GM18508 (cell line): ENCODE measurements around the gene RNH1.
"Not testable (repeated sequence)": the region's sequence is repeated elsewhere in the genome, so short reads cannot be mapped to it uniquely, and the experiment has no call there.

ENCODE experiments used
- ATAC-seq: cut with Tn5 transposase; IDR thresholded peaks from one replicate; pipeline ENCODE4 v1.9.1; 2021; ENCODE audit warnings: moderate number of reproducible peaks; ENCODE audit not compliant: insufficient read depth, unreplicated experiment

Gene RNH1

DNA sequence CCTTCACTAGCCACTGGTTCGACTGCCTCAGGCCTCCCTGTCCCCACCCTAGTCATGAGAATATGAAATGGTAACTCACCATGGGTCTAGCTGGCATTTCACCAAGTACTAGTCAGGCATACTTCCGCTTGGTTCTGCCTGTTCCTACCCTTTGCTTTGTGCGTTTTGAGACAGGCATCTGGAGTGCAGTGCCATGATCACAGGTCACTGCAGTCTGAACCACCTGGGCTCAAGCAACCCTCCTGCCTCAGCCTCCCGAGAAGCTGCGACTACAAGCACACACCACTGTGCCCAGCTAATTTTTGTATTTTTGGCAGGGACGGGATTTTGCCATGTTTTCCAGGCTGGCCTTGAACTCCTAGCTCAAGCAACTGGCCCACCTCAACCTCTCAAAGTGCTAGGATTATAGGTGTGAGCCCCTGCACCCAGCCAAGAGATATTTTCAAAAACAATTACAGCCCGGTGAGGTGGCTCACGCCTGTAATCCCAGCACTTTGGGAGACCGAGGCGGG lies 14.2 kb upstream of the RNH1 start:
- ATAC-seq: no peak

DNA sequence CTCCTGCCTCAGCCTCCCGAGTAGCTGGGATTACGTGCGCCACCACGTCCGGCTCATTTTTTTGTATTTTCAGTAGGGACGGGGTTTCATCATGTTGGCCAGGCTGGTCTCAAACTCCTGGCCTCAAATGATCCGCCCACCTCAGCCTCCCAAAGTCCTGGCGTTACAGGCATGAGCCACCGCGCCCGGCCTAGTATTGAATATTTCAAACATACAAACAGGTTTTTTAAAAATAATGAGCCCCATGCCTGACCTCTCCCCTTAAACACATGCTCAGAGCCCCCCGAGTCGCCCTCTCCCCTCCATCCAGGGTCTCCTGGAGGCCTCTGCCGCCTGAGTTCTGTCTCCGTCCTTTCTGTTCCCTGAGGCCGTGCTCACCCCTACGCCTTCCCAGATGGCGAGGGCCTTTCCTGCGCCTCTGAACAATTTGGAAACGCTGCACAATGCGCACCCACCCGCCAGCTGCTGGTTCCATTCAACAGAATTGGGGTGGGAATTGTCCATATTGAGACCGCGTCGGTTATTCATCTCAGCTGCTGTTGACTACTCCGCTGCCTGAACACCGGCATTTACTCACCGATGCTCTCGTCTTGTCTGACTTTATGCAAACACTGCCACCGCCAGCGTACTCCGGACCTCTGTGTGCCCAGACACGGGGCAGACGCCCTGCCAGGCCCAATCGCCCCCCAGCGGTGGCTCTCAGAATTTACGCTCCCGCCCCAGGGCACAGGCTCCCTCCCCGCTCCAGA lies 13.6 kb upstream of the RNH1 start:
- no peak for ATAC-seq

DNA sequence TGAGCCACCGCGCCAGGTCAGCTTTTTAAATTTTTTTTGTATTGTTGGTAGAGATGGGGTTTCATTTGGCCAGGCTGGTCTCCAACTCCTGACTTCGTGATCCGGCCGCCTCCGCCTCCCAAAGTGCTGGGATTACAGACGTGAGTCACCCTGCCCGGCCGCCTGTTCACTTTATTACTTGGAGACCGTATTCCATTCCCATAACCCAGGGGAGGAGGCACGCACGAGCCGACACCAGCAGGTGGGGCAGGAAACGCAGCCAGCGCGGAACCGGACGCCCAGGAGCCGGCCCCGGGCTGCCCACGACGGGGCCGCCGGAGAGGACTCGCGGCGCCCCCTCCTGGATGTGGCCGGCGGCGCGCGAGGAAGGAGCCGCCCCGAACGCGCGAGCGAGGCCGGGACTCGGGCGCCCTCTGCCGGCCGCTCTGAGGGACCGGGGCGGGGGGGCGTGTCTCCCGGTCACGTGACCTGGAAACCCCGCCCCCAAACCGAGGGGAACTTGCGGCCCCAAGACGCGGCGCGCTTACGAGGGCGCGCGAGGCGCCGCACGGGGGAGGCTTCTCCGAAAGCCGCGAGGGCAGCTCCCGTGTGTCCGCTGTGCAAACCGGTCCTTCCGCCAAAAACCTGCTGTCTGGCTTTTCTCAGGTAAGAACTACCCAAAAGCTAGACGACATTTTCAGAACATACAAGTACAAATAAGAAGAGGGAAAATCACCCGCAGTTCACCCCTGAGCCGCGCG lies 11.6 kb upstream of the RNH1 start:
- ATAC-seq: no peak

DNA sequence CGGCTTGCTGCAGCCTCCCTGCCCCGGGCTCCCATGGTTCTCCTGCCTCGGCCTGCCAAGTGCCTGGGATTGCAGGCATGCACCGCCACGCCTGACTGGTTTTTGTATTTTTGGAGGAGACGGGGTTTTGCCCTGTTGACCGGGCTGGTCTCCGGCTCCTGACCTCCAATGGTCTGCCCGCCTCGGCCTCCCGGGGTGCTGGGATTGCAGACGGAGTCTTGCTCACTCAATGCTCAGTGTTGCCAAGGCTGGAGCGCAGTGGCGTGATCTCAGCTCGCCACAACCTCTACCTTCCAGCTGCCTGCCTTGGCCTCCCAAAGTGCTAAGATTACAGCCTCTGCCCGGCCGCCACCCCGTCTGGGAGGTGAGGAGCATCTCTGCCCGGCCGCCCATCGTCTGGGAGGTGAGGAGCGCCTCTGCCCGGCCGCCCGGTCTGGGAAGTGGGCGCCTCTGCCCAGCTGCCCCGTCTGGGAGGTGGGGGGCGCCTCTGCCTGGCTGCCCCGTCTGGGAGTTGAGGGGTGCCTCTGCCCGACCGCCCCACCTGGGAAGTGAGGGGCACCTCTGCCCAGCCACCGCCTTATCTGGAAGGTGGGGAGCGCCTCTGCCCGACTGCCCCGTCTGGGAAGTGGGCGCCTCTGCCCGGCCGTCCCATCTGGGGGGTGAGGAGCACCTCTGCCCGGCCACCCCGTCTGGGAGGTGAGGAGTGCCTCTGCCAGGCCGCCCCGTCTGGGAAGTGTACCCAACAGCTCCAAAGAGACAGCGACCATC lies 10.1 kb upstream of the RNH1 start:
- ATAC-seq: not testable (repeated sequence)

DNA sequence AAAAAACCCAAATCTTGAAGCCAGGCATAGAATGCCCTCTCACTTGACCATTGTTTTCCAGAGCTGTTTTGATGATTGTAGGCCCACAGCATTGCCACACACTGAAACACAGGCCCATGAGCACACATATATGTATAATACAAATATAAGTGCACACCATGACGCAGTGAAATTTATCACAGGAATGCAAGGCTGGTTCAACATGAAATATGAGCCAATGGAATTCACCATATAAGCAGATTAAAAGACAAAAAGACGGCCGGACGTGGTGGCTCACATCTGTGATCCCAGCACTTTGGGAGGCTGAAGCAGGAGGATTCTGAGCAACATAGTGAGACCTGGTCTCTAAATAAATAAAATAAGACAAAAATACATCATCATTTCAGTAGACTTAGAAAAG lies 9.4 kb upstream of the RNH1 start:
- ATAC-seq: no peak

DNA sequence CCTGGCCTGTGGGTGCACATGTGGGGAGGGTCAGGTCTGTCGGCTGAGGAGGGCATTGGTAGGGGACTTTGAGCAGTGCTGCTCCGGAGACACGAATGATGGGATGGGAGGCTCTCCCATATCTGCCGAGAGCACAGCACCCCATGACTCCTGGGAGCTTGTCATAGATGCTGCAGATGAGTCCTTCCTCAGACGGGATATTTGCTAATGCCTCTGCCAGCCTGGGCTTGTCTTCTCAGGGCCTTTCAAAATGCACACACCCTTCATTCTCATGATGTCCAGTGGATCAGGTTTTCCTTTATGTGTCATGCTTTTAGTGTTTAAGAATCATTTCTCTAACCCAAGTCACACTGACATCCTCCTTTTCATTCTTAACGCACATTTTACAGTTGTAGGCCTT lies 8.1 kb upstream of the RNH1 start:
- ATAC-seq: no peak

DNA sequence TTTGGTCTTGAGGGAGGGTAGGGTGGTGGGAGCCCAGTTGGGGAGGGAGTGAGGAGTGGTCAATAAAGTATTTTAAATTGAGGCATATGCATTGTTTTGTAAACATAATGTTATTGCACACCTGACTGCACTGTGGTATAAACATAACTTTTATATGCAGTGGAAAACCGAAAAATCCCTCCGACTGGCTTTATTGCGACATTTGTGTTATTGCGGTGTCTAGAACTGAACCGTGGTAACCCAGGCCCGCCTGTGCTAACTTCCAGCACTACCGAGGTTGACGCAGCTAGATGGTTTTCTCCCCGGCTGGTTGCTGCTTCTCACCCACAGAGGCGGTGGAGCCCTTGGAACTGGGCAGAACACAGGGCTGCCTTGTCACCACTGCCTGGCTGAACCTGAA lies 7.6 kb upstream of the RNH1 start:
- no peak for ATAC-seq

DNA sequence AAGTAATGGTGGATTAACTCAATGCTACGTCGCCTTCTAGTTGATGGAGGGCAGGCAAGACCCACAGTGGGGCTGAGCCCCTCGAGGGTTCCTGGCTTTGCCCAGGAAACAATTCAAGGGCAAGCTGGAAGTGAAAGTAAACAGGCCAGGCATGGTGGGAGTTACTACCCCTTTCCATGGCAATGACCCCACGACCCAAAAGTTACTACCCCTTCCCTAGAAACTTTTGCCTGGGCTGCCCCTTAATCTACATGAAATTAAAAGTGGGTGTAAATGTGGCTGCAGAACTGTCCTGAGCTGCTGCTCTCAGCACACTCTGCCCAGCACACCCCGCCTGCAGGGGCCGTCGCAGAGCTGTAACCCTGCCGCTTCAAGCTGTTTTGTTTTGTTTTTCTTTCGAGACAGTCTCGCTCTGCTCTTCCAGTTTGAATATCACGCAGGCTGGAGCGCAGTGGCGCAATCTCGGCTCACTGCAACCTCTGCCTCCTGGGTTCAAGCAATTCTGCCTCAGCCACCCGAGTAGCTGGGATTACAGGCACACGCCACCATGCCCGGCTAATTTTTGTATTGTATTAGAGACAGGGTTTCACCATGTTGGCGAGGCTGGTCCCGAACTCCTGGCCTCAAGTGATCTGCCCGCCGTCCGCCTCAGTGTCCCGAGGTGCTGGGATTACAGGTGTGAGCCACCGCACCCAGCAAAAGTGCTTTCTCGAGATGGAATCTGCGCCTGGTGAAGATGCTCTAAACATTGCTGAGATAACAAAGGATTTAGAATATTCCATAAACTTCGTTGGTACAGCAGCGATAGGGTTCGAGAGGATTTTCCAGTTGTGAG lies 5.9 kb upstream of the RNH1 start:
- ATAC-seq: no peak

DNA sequence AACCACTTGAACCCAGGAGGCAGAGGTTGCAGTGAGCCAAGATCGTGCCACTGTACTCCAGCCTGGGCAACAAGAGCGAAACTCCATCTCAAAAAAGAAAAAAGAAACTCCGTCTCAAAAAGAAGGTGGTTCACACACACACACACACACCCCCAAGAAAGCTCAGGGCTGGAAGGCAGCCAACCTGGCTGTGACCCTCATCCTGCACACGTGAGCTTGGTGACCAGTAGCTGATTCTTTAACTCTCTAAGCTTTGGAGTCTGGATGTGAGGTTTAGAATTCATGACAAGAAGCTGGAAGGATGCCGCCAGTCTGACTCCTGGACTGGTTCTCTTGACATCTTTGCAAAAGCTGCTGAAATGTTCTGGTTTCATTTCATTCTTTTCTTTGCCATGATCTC lies 1.9 kb upstream of the RNH1 start:
- ATAC-seq: no peak

DNA sequence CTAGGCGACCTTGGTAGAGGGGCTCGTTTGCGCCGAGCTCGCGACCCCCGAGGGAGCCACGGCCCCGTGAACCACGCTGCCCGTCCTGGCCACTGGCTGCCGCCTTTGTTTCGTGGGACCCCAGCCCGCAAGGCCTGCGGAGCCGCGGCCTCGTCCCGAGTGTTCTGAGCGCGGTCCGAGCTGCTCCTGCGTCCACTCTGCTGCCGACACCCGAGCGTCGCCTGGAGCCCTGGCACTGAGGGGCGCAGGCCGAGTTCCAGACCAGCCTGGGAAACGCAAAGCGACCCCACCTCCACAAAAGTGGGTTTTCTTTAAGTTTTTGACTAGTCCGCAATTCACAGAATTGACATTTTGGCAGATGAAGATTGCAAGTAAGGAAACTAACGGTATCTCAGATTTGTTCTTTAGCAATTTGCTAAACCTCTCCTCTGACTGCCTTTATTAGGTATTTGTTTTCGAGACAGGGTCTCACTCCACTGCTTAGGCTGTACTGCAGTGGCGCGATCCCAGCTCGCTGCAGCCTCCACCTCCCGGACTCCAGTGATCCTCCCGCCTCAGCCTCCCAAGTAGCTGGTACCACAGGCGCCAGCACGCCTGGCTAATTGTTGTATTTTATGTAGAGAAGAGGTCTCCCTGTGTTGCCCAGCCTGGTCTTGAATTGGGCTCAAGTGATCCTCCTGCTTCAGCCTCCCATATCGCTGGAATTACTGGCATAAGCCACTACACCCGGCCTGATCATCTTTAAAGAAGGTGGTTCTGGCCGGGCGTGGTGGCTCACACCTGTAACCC lies 879 bp upstream of the RNH1 start:
- no peak for ATAC-seq

DNA sequence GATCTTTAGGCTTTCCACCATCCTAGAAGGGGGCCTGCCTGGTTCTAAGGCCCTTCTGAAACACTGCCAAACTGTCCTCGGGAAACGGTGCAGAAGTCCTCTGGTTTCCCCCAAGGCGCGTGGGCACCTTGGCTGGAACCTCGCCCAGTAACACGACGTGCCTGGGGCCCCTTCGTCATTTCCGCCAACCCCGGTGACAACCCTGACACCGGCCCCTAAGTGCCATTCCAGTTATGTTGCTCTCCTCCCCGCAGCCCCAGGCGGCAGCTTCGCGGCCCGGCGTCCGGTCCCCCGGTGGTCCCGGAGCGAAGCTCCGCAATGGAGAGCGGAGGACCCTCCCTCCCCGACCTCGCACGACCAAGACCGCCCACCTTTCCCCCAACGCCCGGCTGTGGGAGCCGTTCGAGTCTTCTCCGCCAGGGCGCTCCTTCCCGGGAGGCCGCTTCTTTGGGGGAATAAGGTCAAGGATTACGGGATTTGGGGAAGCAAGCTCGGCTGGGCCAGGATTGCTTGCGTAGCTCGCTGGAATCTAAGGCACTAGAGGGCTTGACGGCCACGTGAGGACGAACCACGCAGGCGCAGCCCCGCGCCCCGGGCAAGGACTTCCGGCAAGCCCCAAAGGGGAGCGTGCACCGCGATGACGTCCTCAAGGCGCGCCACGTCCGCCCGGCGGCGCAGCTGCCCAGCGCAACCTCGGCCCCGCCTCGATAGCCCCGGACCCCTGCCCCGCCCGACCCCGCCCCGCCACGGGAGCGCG lies 626 bp downstream of the RNH1 start:
- ATAC-seq: no peak

DNA sequence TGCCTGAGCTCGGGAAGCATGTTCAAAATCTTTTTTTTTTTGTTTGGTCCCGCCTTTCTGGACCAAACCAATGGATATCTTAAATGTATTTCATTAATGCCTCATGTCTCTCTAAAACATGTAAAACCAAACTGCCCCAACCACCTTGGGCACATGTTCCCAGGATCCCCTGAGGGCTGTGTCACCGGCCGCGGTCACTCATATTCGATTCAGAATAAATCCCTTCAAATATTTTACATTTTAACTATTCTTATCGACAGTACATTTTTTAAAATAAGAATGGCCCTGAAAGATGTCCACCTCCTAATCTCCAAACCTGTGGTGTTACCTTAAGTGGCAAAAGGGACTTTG lies 2.1 kb downstream of the RNH1 start:
- no peak for ATAC-seq

DNA sequence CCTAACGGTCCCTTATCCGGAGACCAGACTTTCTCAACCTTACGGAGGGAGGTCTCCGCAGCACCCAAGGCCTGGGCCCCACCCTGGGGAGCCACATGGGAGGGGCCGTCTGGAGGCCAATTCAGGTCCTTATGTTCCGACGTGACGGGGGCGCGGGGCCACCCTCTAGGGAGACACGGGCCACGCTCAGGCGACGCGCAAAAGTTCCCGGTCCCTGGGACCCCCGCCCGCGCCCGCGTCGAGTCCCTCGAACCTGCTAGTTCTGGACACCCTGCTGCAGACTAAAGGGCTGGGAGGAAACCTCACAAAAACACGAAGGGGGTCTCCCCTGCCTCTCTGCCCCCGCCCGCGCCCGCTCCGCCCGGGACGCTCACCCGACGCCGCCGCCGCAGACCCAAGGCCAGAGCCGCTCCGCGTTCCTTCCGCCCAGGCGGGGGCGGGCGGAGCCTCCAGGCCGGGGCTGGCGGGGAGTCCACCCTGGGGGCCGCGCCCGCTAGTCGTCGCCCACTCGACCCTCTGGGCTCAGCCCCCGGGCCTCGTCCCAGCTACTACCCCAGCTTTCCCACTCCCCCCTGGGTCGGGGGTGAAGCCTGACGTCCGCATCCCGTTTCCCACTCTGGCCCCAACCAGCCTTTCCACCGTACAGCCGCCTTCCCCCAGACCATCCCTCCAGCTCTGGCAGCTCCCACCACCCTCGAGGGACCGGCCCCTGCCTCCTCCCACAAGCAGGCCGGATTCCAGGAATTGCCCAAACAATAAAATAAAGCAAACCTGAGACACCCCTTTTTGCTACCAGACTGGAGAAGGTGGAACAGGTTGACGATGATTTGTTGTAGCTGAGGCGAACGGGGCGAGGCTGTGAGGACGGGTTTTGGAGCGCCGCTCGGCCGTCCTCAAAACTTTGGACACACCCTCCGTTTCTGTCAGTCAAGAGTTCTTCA lies 2.7 kb downstream of the RNH1 start:
- ATAC-seq: no peak

DNA sequence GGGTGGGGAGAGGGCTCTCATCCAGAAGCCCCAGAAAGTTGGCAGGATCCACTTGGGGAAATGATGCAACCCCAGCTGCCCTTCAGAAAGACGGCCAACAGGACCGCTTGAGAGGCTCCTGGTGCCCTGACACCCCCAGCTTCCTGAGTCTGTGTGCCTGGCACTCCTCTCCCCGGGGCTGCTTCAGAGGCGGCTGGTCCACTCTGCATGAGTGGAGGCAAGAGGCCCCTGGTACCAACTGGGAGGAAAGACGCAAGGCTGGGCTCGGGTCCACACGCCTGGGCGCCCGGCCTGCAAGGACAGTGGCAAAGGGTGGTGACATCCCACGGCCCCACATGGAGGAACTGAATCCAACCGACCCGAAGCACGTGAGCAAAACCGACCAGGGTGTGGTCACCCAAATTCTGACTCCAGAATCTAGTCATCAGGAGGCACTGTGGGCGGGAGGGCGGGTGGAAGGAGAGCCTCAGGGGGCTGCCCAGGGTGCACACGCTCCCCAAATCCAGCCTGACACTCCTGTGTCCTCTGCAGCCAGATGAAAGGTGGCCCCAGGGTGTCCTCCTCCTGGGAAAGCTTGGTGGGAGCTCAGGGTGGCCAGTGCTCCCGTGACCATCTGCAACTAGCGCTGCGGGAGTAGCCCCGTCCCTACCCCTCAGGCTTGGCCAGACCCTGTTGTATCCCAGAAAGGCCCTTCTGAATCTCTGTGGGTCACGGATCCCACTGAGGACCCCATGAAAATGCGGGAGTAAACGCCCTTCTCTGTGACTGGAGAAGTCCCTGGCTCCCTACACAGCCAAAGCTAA lies 3.7 kb downstream of the RNH1 start:
- no peak for ATAC-seq

DNA sequence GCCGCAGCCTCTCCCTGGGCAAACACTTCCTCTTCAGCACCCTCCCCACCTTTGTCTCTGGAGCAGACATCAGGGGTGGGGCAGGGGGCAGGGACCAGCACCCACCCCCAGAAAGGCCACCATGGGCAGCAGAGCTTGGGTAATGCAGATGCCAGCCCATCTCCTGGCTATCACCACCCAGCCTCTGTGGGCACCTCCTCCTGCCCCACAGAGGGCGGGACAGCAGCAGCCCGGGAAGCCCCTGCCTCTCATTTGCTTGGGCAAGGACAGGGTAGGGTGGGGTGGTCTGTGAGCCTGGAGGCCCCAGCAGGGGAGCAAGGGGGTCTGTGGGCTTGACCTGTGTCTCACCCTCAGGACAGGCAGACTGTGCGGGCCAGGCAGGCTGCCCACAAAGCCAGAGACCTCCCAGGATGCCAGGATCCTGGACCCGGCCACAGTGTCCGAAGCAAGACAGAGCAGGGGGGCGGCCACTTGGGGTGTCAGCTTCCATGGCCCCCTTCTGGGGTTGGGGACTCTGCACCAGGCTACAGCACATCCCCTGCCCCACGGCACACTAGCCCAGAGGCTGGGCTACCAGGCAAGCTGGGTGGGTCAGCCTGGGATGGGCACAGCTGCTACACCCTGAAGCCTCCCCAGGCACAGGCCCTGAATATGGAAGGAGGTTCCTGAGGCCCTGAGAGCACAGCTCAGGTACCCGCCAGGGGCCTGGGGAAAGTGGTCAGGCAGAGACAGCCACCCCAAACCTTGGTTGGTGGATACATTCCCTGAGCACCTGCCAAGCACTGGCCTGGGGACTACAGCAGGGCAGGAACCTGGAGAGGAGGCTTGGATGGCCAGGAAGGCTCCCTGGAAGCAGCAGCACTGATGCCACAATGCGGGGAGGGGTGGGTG lies 4.5 kb downstream of the RNH1 start:
- ATAC-seq: no peak

DNA sequence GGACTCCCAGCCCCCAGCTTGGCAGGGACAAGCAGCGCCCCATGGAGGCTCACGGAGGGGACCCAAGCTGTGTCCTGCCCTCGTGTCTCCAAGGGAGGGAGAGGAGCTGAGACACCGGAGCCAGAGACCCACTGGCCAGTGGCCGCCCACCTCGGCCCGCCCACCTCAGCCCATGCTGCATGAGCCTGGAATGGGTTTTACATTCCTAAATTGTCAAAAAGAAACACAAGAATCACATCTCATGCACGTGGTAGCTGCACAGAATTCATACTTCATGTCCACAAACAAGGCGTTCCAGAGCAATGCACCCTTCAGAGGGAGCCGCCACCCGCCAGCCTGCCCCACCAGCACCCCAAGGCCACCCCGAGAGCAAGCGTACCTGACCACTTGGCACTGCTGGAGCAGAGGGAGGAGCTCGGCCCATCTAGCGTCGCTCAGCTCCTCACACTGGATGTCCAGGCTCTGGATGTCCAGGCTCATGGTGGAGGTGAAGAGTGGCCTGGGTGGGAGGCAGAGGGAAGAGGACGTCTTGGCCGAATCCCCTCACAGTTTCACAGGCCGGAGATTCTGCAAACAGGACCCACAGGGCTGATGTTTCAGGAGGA lies 5.3 kb downstream of the RNH1 start:
- ATAC-seq: no peak
